GM12878 (cell line): ENCODE measurements around the gene C19orf67. TPM values are rescaled to one million over a fixed set of nuclear protein-coding genes. Genes with fewer than 3 reads are reported as not detected.

Experiments
- ATAC-seq: fragments of 200-7000 bp; cut with Tn5 transposase; 3 replicates; pipeline ENCODE4 v1.9.1; 2020; ENCODE audit warnings: mild to moderate bottlenecking, moderate library complexity
- BruUV-seq: library from RNA; stranded (reverse); fragments of 400-500 nt; replicated peaks from 2 replicates; lab custom pipeline; 2021; lab: Mats Ljungman, UMichigan
- CTCF ChIA-PET: fragments of 300-600 bp; sonication (Branson Sonifier 250); formaldehyde crosslinking; extraction: SDS; loops from one replicate; lab custom pipeline; 2021; ENCODE audit warnings: inconsistent platforms; lab: Yijun Ruan, JAX
- POLR2A ChIA-PET: fragments of 350-600 bp; formaldehyde crosslinking; extraction: SDS; loops from one replicate; lab custom pipeline; 2021; ENCODE audit warnings: inconsistent platforms; lab: Charles Lee
- RAD21 ChIA-PET: fragments of 300-600 bp; sonication (Branson Sonifier 250); formaldehyde crosslinking; loops from one replicate; lab custom pipeline; 2023; ENCODE audit warnings: antibody characterized with exemption; ENCODE audit not compliant: unreplicated experiment; lab: Charles Lee
- SMC1A ChIA-PET: fragments of 300-600 bp; sonication (Branson Sonifier 250); formaldehyde crosslinking; loops from one replicate; lab custom pipeline; 2023; ENCODE audit not compliant: unreplicated experiment, uncharacterized antibody; lab: Charles Lee
- DNase-seq: peaks from one replicate; pipeline ENCODE4 v3.0.0-alpha.2; 2011; ENCODE audit warnings: low read depth, low spot score
- FAIRE-seq: peaks from 3 replicates; lab custom pipeline; 2011; peaks lifted over from hg19 to GRCh38; lab: Jason Lieb, UNC
- H2AFZ ChIP-seq: 2 replicates; pipeline ENCODE4 v1.6.0; 2011; ENCODE audit warnings: low read depth, low read length, control low read depth; ENCODE audit not compliant: control insufficient read depth
- H3K27ac ChIP-seq: 2 replicates; pipeline ENCODE4 v1.5.1; 2011; ENCODE audit warnings: control low read depth; ENCODE audit not compliant: control insufficient read depth, insufficient read depth
- H3K27me3 ChIP-seq, 2 experiments: replicated peaks in 1 of 2; 2 replicates each; pipeline versions ENCODE4 v1.6.0 to v1.6.1; 2011; ENCODE audit warnings: low read length in 1 of 2; ENCODE audit not compliant: control insufficient read depth in 2 of 2, insufficient read depth in 2 of 2
- H3K36me3 ChIP-seq, 2 experiments: 2 replicates each; pipeline ENCODE4 v1.5.1; 2011; ENCODE audit warnings: low read length in 1 of 2; ENCODE audit not compliant: control insufficient read depth in 2 of 2, insufficient read depth in 2 of 2
- H3K4me1 ChIP-seq: 2 replicates; pipeline ENCODE4 v1.6.1; 2011; ENCODE audit warnings: mild to moderate bottlenecking, low read length, moderate library complexity, mixed read lengths; ENCODE audit not compliant: control insufficient read depth, insufficient read depth
- H3K4me2 ChIP-seq: 2 replicates; pipeline ENCODE4 v1.6.0; 2011; ENCODE audit warnings: control low read depth; ENCODE audit not compliant: control insufficient read depth, insufficient read depth
- H3K4me3 ChIP-seq: fragments of 200-600 bp; sonication (generic); 2 replicates; pipeline ENCODE4 v1.5.1; 2016
- H3K79me2 ChIP-seq: 2 replicates; pipeline ENCODE4 v1.6.0; 2011; ENCODE audit warnings: low read length; ENCODE audit not compliant: control insufficient read depth, insufficient read depth
- H3K9ac ChIP-seq: 2 replicates; pipeline ENCODE4 v1.8.0; 2011; ENCODE audit warnings: low read length, control low read depth, mixed read lengths; ENCODE audit not compliant: control insufficient read depth, insufficient read depth
- H3K9me3 ChIP-seq: replicated peaks from 3 replicates; pipeline ENCODE4 v1.5.1; 2011; ENCODE audit warnings: mild to moderate bottlenecking, low read length; ENCODE audit not compliant: control insufficient read depth, insufficient read depth
- H4K20me1 ChIP-seq: 2 replicates; pipeline ENCODE4 v1.6.0; 2011; ENCODE audit not compliant: control insufficient read depth, insufficient read depth
- BCLAF1 ChIP-seq: fragments of 450-650 bp; IDR thresholded peaks from 2 replicates; pipeline ENCODE4 v1.6.1; 2017; ENCODE audit warnings: antibody characterized with exemption, mild to moderate bottlenecking, moderate library complexity
- ZNF207 ChIP-seq: fragments of 450-650 bp; IDR thresholded peaks from 2 replicates; pipeline ENCODE4 v1.6.1; 2014; ENCODE audit warnings: antibody characterized with exemption, mild to moderate bottlenecking, borderline replicate concordance
- WGBS: methylation state at CpG from one replicate; pipeline ENCODE4 v1.1.6; 2016; ENCODE audit warnings: low lambda C conversion rate; ENCODE audit not compliant: insufficient replicate concordance, insufficient coverage; ENCODE audit errors: missing lambda C conversion rate; 5-methylcytosine and 5-hydroxymethylcytosine counted together
- in situ Hi-C: fragments of 300-500 bp; cut with MboI; formaldehyde crosslinking; loops from 9 replicates; pipeline ENCODE4 v1.14.3; 2018; ENCODE audit warnings: mixed read lengths
- intact Hi-C: fragments of 100-400 bp; cut with micrococcal nuclease; formaldehyde crosslinking; loops from one replicate; pipeline ENCODE4 v1.14.2; 2022; ENCODE audit not compliant: unreplicated experiment
- polyA plus RNA-seq, 11 experiments: library from polyadenylated mRNA; depleted of rRNA in 4 of 11; unstranded in 6 of 11; stranded (reverse) in 5 of 11; fragments of >200 nt; fragmentation: Nextera tagmentation in 4 of 11; fragmentation: Illumina TruSeq in 1 of 11; extraction: Ambion mirVana in 4 of 11; extraction: Trizol in 1 of 11; gene quantifications; 1 replicate in 1 of 11; 2 replicates in 10 of 11; pipeline versions ENCODE4 v1.2.1 to v1.2.3, GENCODE V29; 2011 to 2016; ENCODE audit warnings: inconsistent platforms in 2 of 11, missing spikeins in 2 of 11, low read depth in 1 of 11
- total RNA-seq, 4 experiments: library from RNA; depleted of rRNA in 3 of 4; stranded (reverse); fragments of >200 nt in 3 of 4; fragmentation: Illumina TruSeq in 1 of 4; extraction: Trizol in 1 of 4; gene quantifications; 2 replicates each; pipeline versions ENCODE4 v1.2.1 to v1.2.3, GENCODE V29; 2013 to 2021

Gene C19orf67
- total and polyA plus RNA-seq, 10 of the 15 experiments (the other 5 are each of a cell fraction or from before 2014, with no cell fraction given), result 0.14 TPM; not detected in 9

GRCh38 chr19:14061081-14061749 lies 24.4 kb downstream of the C19orf67 start:
- no peak overlapping the region for H3K4me3 ChIP-seq
- no TSS peak for BruUV-seq
- intact Hi-C loops (no loop called here), in situ Hi-C loops (loop anchor here (25.0 kb wide), 1 partner anchor 774 kb away; no protein-coding TSS in a partner anchor)
- ChIA-PET CTCF (interaction anchor here (0.7 to 5.3 kb wide), 13 partner anchors 10 to 466 kb away, joined by 3 to 110 read pairs (median 16); partner anchors contain the start of genes ASF1B, IL27RA and MISP3), RAD21 (interaction anchor here (0.8 to 1.5 kb wide), 5 partner anchors 10 to 182 kb away, joined by 3 to 10 read pairs (median 4); partner anchors contain the start of genes ASF1B and MISP3), SMC1A (interaction anchor here (0.6 to 2.6 kb wide), 7 partner anchors 10 to 181 kb away, joined by 3 to 20 read pairs (median 7); partner anchors contain the start of gene MISP3), POLR2A (interaction anchor here (0.8 kb wide), 1 partner anchor 20 kb away, joined by 3 read pairs; no protein-coding TSS in a partner anchor)
- no peaks in the 10 kb centered on the region for H3K9me3 ChIP-seq
- no peak overlapping the region for H3K4me2 ChIP-seq
- WGBS, result 26% methylated on average over 9 of the region's 9 CpGs
- peaks cover 0 to 6% of the 10 kb centered on the region in 2 experiments for H3K27me3 ChIP-seq
- ATAC-seq (no peak), FAIRE-seq (no peak), DNase-seq (no peak)
- H4K20me1 ChIP-seq, result no peaks in the 10 kb centered on the region; the same call in 1 of the 2 replicates
- no peaks in the 10 kb centered on the region for H3K79me2 ChIP-seq
- H3K9ac ChIP-seq, result no peak overlapping the region
- H3K27ac ChIP-seq, result no peak overlapping the region
- no peaks in the 10 kb centered on the region for H3K36me3 ChIP-seq
- no peak overlapping the region for H2AFZ ChIP-seq
- TF ChIP-seq ZNF207, result no peak
- TF ChIP-seq BCLAF1, result no peak
- no peaks in the 10 kb centered on the region for H3K4me1 ChIP-seq
